IMR-90 (cell line): ENCODE results near the gene APCDD1L. TPM values are rescaled to one million over a fixed set of nuclear protein-coding genes. Genes with fewer than 3 reads are reported as not detected.

Experiments
- ATAC-seq: fragments of 200-7000 bp; cut with Tn5 transposase; 2 replicates; pipeline ENCODE4 v1.9.1; 2020; ENCODE audit warnings: low read depth, mild to moderate bottlenecking, moderate library complexity
- BruUV-seq: library from RNA; stranded (reverse); fragments of 400-500 nt; replicated peaks from 2 replicates; lab custom pipeline; 2021; lab: Mats Ljungman, UMichigan
- CTCF ChIA-PET: fragments of 300-600 bp; formaldehyde crosslinking; extraction: SDS; loops from one replicate; lab custom pipeline; 2021; ENCODE audit warnings: antibody characterized with exemption; lab: Yijun Ruan, JAX
- POLR2A ChIA-PET: fragments of 300-600 bp; sonication (Branson Sonifier 250); formaldehyde crosslinking; loops from one replicate; lab custom pipeline; 2022; ENCODE audit warnings: antibody characterized with exemption; ENCODE audit not compliant: unreplicated experiment; lab: Charles Lee
- DNase-seq: peaks from one replicate; pipeline ENCODE4 v3.0.0; 2013
- H2AFZ ChIP-seq: replicated peaks from 2 replicates; pipeline ENCODE3; 2013; ENCODE audit warnings: low read length, mild to moderate bottlenecking; ENCODE audit not compliant: poor library complexity
- H2AK5ac ChIP-seq: 2 replicates; pipeline ENCODE4 v1.6.1; 2013; ENCODE audit warnings: low read depth, low read length, inconsistent platforms
- H2AK9ac ChIP-seq: replicated peaks from 2 replicates; pipeline ENCODE3; 2013; ENCODE audit warnings: mild to moderate bottlenecking, low read depth, low read length, moderate library complexity; ENCODE audit not compliant: poor library complexity
- H2BK120ac ChIP-seq: 2 replicates; pipeline ENCODE4 v1.6.1; 2013; ENCODE audit warnings: low read depth, low read length, inconsistent platforms
- H2BK15ac ChIP-seq: 3 replicates; pipeline ENCODE4 v1.6.1; 2013; ENCODE audit warnings: low read depth, low read length, inconsistent platforms
- H2BK20ac ChIP-seq: 2 replicates; pipeline ENCODE4 v1.6.1; 2013; ENCODE audit warnings: low read depth, mild to moderate bottlenecking, inconsistent platforms, low read length, moderate library complexity
- H2BK5ac ChIP-seq: 2 replicates; pipeline ENCODE4 v1.6.1; 2013; ENCODE audit warnings: mild to moderate bottlenecking, low read depth, low read length, inconsistent platforms; ENCODE audit not compliant: poor library complexity, severe bottlenecking
- H3K14ac ChIP-seq: replicated peaks from 2 replicates; pipeline ENCODE4 v1.6.1; 2013; ENCODE audit warnings: low read depth, low read length, inconsistent platforms
- H3K18ac ChIP-seq: 2 replicates; pipeline ENCODE4 v1.6.1; 2013; ENCODE audit warnings: low read depth, low read length, control low read depth
- H3K23ac ChIP-seq: 2 replicates; pipeline ENCODE4 v1.6.1; 2013; ENCODE audit warnings: low read depth, low read length, inconsistent platforms
- H3K27ac ChIP-seq: 2 replicates; pipeline ENCODE4 v1.5.1; 2013; ENCODE audit warnings: mild to moderate bottlenecking, control low read depth, low read length; ENCODE audit not compliant: insufficient read depth
- H3K27me3 ChIP-seq: 2 replicates; pipeline ENCODE4 v1.6.1; 2013; ENCODE audit warnings: low read length; ENCODE audit not compliant: control insufficient read depth, insufficient read depth
- H3K36me3 ChIP-seq: 2 replicates; pipeline ENCODE4 v1.6.1; 2013; ENCODE audit warnings: low read length, mixed read lengths; ENCODE audit not compliant: control insufficient read depth, insufficient read depth
- H3K4ac ChIP-seq: 2 replicates; pipeline ENCODE4 v1.6.1; 2013; ENCODE audit warnings: low read depth, low read length, inconsistent platforms
- H3K4me1 ChIP-seq: 2 replicates; pipeline ENCODE4 v1.6.1; 2013; ENCODE audit warnings: low read length, mixed read lengths; ENCODE audit not compliant: control insufficient read depth, insufficient read depth
- H3K4me2 ChIP-seq: 2 replicates; pipeline ENCODE4 v1.6.1; 2013; ENCODE audit warnings: low read depth, mild to moderate bottlenecking, control low read depth, low read length, moderate library complexity
- H3K4me3 ChIP-seq: 2 replicates; pipeline ENCODE4 v1.5.1; 2013; ENCODE audit warnings: low read depth, mild to moderate bottlenecking, control low read depth, low read length, moderate library complexity; ENCODE audit not compliant: insufficient read depth
- H3K56ac ChIP-seq: 2 replicates; pipeline ENCODE4 v1.6.1; 2013; ENCODE audit warnings: low read length, inconsistent platforms; ENCODE audit not compliant: insufficient read depth; ENCODE audit errors: extremely low read depth
- H3K79me1 ChIP-seq, 2 experiments: 2 replicates each; pipeline ENCODE4 v1.6.1; 2013; ENCODE audit warnings: low read length in 2 of 2, inconsistent platforms in 1 of 2, low read depth in 1 of 2
- H3K9ac ChIP-seq: 2 replicates; pipeline ENCODE4 v1.6.1; 2013; ENCODE audit warnings: low read depth, low read length, control low read depth
- H3K9me1 ChIP-seq: 2 replicates; pipeline ENCODE4 v1.6.1; 2013; ENCODE audit warnings: low read length, inconsistent platforms; ENCODE audit not compliant: insufficient read depth
- H3K9me3 ChIP-seq: 2 replicates; pipeline ENCODE4 v1.6.1; 2013; ENCODE audit warnings: low read length; ENCODE audit not compliant: control insufficient read depth, insufficient read depth
- H4K20me1 ChIP-seq: 2 replicates; pipeline ENCODE4 v1.6.1; 2013; ENCODE audit warnings: low read length, inconsistent platforms; ENCODE audit not compliant: insufficient read depth
- H4K5ac ChIP-seq: 2 replicates; pipeline ENCODE4 v1.6.1; 2013; ENCODE audit warnings: mild to moderate bottlenecking, low read depth, low read length, control low read depth
- H4K8ac ChIP-seq, 2 experiments: 2 replicates each; pipeline ENCODE4 v1.6.1; 2013; ENCODE audit warnings: low read depth in 2 of 2, low read length in 2 of 2, control low read depth in 1 of 2, inconsistent platforms in 1 of 2
- H4K91ac ChIP-seq: 2 replicates; pipeline ENCODE4 v1.6.1; 2013; ENCODE audit warnings: low read depth, low read length, inconsistent platforms; ENCODE audit not compliant: insufficient read depth
- BHLHE40 ChIP-seq: fragments of 150-350 bp; IDR thresholded peaks from 2 replicates; pipeline ENCODE4 v1.6.1; 2016; ENCODE audit warnings: mild to moderate bottlenecking, low read depth, low read length
- CEBPB ChIP-seq: IDR thresholded peaks from 2 replicates; pipeline ENCODE4 v1.6.1; 2012; ENCODE audit warnings: low read depth, low read length, improper control_type of control experiment
- CHD1 ChIP-seq: IDR thresholded peaks from 2 replicates; pipeline ENCODE4 v1.6.1; 2012; ENCODE audit warnings: low read depth, low read length, improper control_type of control experiment
- ELK1 ChIP-seq: fragments of 150-350 bp; IDR thresholded peaks from 2 replicates; pipeline ENCODE4 v1.6.1; 2016; ENCODE audit warnings: low read depth, mild to moderate bottlenecking, low read length, moderate library complexity, borderline replicate concordance
- MAFK ChIP-seq: IDR thresholded peaks from 2 replicates; pipeline ENCODE4 v1.6.1; 2012; ENCODE audit warnings: low read depth, low read length, improper control_type of control experiment
- MXI1 ChIP-seq: IDR thresholded peaks from 2 replicates; pipeline ENCODE4 v1.6.1; 2012; ENCODE audit warnings: low read depth, mild to moderate bottlenecking, low read length, moderate library complexity, borderline replicate concordance
- NFE2L2 ChIP-seq: fragments of 150-350 bp; IDR thresholded peaks from 2 replicates; pipeline ENCODE4 v1.6.1; 2016; ENCODE audit warnings: low read depth, mild to moderate bottlenecking, low read length
- POLR2A ChIP-seq: IDR thresholded peaks from 2 replicates; pipeline ENCODE4 v1.6.1; 2012; ENCODE audit warnings: mild to moderate bottlenecking, low read depth, low read length
- RAD21 ChIP-seq: IDR thresholded peaks from 2 replicates; pipeline ENCODE4 v1.6.1; 2012; ENCODE audit warnings: low read length, improper control_type of control experiment
- RCOR1 ChIP-seq: IDR thresholded peaks from 2 replicates; pipeline ENCODE4 v1.6.1; 2012; ENCODE audit warnings: mild to moderate bottlenecking, low read length, improper control_type of control experiment; ENCODE audit not compliant: insufficient replicate concordance
- RFX5 ChIP-seq: IDR thresholded peaks from 2 replicates; pipeline ENCODE4 v1.8.0; 2012; ENCODE audit warnings: low read depth, mild to moderate bottlenecking, low read length, moderate library complexity
- USF2 ChIP-seq: fragments of 150-350 bp; IDR thresholded peaks from 2 replicates; pipeline ENCODE4 v1.6.1; 2017; ENCODE audit warnings: mild to moderate bottlenecking, antibody characterized with exemption, low read length, low read depth
- WGBS, 2 experiments: methylation state at CpG; one replicate each; pipeline versions ENCODE4 v1.1.5 to v1.1.7; 2013; ENCODE audit warnings: missing lambda C conversion rate in 2 of 2; ENCODE audit not compliant: insufficient read length in 1 of 2; ENCODE audit errors: extremely low coverage in 2 of 2; 5-methylcytosine and 5-hydroxymethylcytosine counted together
- dilution Hi-C: fragments of 300-500 bp; cut with HindIII; formaldehyde crosslinking; loops from one replicate; pipeline ENCODE4 v1.14.3; 2018; ENCODE audit warnings: low sequenced_read_pairs; ENCODE audit not compliant: unreplicated experiment
- in situ Hi-C: fragments of 300-500 bp; cut with MboI; formaldehyde crosslinking; loops from 3 replicates; pipeline ENCODE4 v1.14.3; 2019; ENCODE audit warnings: low sequenced_read_pairs, inconsistent platforms, mixed read lengths
- intact Hi-C: fragments of 100-400 bp; cut with micrococcal nuclease; formaldehyde crosslinking; loops from 2 replicates; pipeline ENCODE4 v1.10.0; 2022
- polyA plus RNA-seq, 3 experiments: library from polyadenylated mRNA; depleted of rRNA; stranded (reverse); fragments of >200 nt; gene quantifications; 2 replicates each; pipeline ENCODE4 v1.2.3, GENCODE V29; 2012; ENCODE audit warnings: low replicate concordance in 1 of 3
- total RNA-seq: library from RNA; depleted of rRNA; stranded (reverse); fragments of >200 nt; gene quantifications from 2 replicates; pipeline ENCODE4 v1.2.3, GENCODE V29; 2012
- TF ChIP-seq, protein P1 (sequence below): conservative IDR thresholded peaks from 2 replicates; pipeline ENCODE4 v1.5.1; 2012; ENCODE audit warnings: mild to moderate bottlenecking, low read depth, low read length, improper control_type of control experiment

Gene APCDD1L
- total and polyA plus RNA-seq, 2 of the 4 experiments (the other 2 are of a cell fraction): 2.5 to 18.3 TPM

GRCh38 chr20:58492074-58492718 is 23.0 kb downstream of the APCDD1L start:
- H3K4me2 ChIP-seq: no peak overlapping the region
- no peak overlapping the region for H3K4ac ChIP-seq
- peaks cover 5 to 13% of the 10 kb centered on the region in 2 experiments; a peak in 3 of 4 replicates for H3K79me1 ChIP-seq
- dilution Hi-C loops: no loop called here
- H4K5ac ChIP-seq: no peak overlapping the region
- no peak overlapping the region for H3K18ac ChIP-seq
- H3K9me1 ChIP-seq: peaks cover 5% of the 10 kb centered on the region
- no peak overlapping the region for H2AK9ac ChIP-seq
- no peak overlapping the region for H3K9ac ChIP-seq
- no peaks in the 10 kb centered on the region for H4K20me1 ChIP-seq
- TF ChIP-seq CHD1: no peak
- TF ChIP-seq BHLHE40: no peak
- TF ChIP-seq USF2: no peak
- no peak for TF ChIP-seq RFX5
- no peak for TF ChIP-seq NFE2L2
- TF ChIP-seq RAD21: no peak
- no peak for TF ChIP-seq MAFK
- no peak for TF ChIP-seq POLR2A
- TF ChIP-seq ELK1: no peak
- no peak for TF ChIP-seq CEBPB
- TF ChIP-seq MXI1: no peak
- TF ChIP-seq, protein P1, sequence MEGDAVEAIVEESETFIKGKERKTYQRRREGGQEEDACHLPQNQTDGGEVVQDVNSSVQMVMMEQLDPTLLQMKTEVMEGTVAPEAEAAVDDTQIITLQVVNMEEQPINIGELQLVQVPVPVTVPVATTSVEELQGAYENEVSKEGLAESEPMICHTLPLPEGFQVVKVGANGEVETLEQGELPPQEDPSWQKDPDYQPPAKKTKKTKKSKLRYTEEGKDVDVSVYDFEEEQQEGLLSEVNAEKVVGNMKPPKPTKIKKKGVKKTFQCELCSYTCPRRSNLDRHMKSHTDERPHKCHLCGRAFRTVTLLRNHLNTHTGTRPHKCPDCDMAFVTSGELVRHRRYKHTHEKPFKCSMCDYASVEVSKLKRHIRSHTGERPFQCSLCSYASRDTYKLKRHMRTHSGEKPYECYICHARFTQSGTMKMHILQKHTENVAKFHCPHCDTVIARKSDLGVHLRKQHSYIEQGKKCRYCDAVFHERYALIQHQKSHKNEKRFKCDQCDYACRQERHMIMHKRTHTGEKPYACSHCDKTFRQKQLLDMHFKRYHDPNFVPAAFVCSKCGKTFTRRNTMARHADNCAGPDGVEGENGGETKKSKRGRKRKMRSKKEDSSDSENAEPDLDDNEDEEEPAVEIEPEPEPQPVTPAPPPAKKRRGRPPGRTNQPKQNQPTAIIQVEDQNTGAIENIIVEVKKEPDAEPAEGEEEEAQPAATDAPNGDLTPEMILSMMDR: no peak
- no peak for TF ChIP-seq RCOR1
- DNase-seq (no peak), ATAC-seq (no peak)
- no peak overlapping the region for H4K8ac ChIP-seq
- no peak overlapping the region for H2AK5ac ChIP-seq
- H3K14ac ChIP-seq: no peak overlapping the region
- no peak overlapping the region for H2BK5ac ChIP-seq
- peaks cover 3% of the 10 kb centered on the region for H3K9me3 ChIP-seq
- H3K4me3 ChIP-seq: no peak overlapping the region
- H4K91ac ChIP-seq: no peak overlapping the region
- CTCF ChIA-PET: no interaction called here
- no peak overlapping the region for H3K56ac ChIP-seq
- H3K4me1 ChIP-seq: no peaks in the 10 kb centered on the region
- 80% methylated on average over 3 of the region's 7 CpGs; no CpG with 5 or more reads in 1 of the 2 experiments for WGBS, 2 experiments
- no peak overlapping the region for H2BK20ac ChIP-seq
- in situ Hi-C loops: no loop called here
- H3K27ac ChIP-seq: no peak overlapping the region
- intact Hi-C loops: no loop called here
- H3K27me3 ChIP-seq: no peaks in the 10 kb centered on the region; the same call in 1 of the 2 replicates
- POLR2A ChIA-PET: no interaction called here
- no TSS peak for BruUV-seq
- H3K23ac ChIP-seq: no peak overlapping the region
- H2BK15ac ChIP-seq: no peak overlapping the region
- no peak overlapping the region for H2AFZ ChIP-seq
- no peak overlapping the region for H2BK120ac ChIP-seq
- no peaks in the 10 kb centered on the region for H3K36me3 ChIP-seq
